NCI-H2196 (cell line): Measurements from ENCODE around the gene USP2.

Source experiments
- DNase-seq: peaks from one replicate; lab custom pipeline; 2025; ENCODE audit not compliant: unreplicated experiment; lab: John Stamatoyannopoulos, UW

USP2 gene

GRCh38 chr11:119377112-119377901 is 4.2 kb downstream of the USP2 start:
- DNase-seq: peak; percentile 21

GRCh38 chr11:119376197-119376847 is 5.2 kb downstream of the USP2 start:
- DNase-seq: peak; percentile 93

- DNase-seq: peak; percentile 74
These were observed 5.9 kb downstream of the USP2 start for GRCh38 chr11:119375337-119376196.

- peak; percentile 51 for DNase-seq
These were observed 6.7 kb downstream of the USP2 start for GRCh38 chr11:119374632-119375336.

- peak; percentile 78 for DNase-seq
These were observed 7.4 kb downstream of the USP2 start for GRCh38 chr11:119373921-119374631.

- DNase-seq: no peak
These were observed 8.2 kb downstream of the USP2 start for GRCh38 chr11:119373059-119373920.

- no peak for DNase-seq
These were observed 9.0 kb downstream of the USP2 start for GRCh38 chr11:119372260-119373058.

GRCh38 chr11:119371778-119372182 is 9.7 kb downstream of the USP2 start:
- DNase-seq: peak; percentile 71

- DNase-seq: no peak
These were observed 10.4 kb downstream of the USP2 start for GRCh38 chr11:119371067-119371601.

GRCh38 chr11:119370486-119371046 is 10.9 kb downstream of the USP2 start:
- no peak for DNase-seq

GRCh38 chr11:119369132-119369925 is 12.2 kb downstream of the USP2 start:
- DNase-seq: no peak

- peak; percentile 57 for DNase-seq
These were observed 13.1 kb downstream of the USP2 start for GRCh38 chr11:119368121-119369034.

- no peak for DNase-seq
These were observed 13.8 kb downstream of the USP2 start for GRCh38 chr11:119367661-119368120.

- DNase-seq: no peak
These were observed 14.5 kb downstream of the USP2 start for GRCh38 chr11:119366690-119367620.

- no peak for DNase-seq
These were observed 16.4 kb downstream of the USP2 start for GRCh38 chr11:119365071-119365591.
